DND-41 (cell line): ENCODE results near the gene OGDHL.

ENCODE experiments used
- ATAC-seq: fragments of 200-7000 bp; cut with Tn5 transposase; 3 replicates; pipeline ENCODE4 v1.9.1; 2021; ENCODE audit warnings: low read depth; ENCODE audit not compliant: insufficient read depth
- DNase-seq: peaks from one replicate; pipeline ENCODE4 v3.0.0-alpha.2; 2020
- H2AFZ ChIP-seq: 2 replicates; pipeline ENCODE4 v1.6.0; 2012; ENCODE audit warnings: low read depth, low read length
- H3K27ac ChIP-seq: 2 replicates; pipeline ENCODE4 v1.5.1; 2012; ENCODE audit warnings: low read length, inconsistent platforms
- H3K27me3 ChIP-seq: fragments of 200-600 bp; sonication (generic); 2 replicates; pipeline ENCODE4 v1.6.0; 2012; ENCODE audit warnings: low read length, mild to moderate bottlenecking, inconsistent platforms; ENCODE audit not compliant: insufficient read depth, poor library complexity
- H3K36me3 ChIP-seq: 2 replicates; pipeline ENCODE4 v1.5.1; 2012; ENCODE audit warnings: low read length, inconsistent platforms; ENCODE audit not compliant: insufficient read depth
- H3K4me1 ChIP-seq: 2 replicates; pipeline ENCODE4 v1.5.1; 2012; ENCODE audit warnings: mild to moderate bottlenecking, low read length; ENCODE audit not compliant: insufficient read depth
- H3K4me2 ChIP-seq: 2 replicates; pipeline ENCODE4 v1.6.0; 2012; ENCODE audit warnings: mild to moderate bottlenecking, moderate library complexity, low read length, inconsistent platforms; ENCODE audit not compliant: insufficient read depth
- H3K4me3 ChIP-seq, 2 experiments: fragments of 200-600 bp in 1 of 2; shearing (Covaris generic) in 1 of 2; 2 replicates each; pipeline ENCODE4 v1.5.1; 2012 to 2016; ENCODE audit warnings: inconsistent platforms in 2 of 2, low read length in 2 of 2, mild to moderate bottlenecking in 2 of 2, low read depth in 1 of 2, moderate library complexity in 1 of 2
- H3K79me2 ChIP-seq: 2 replicates; pipeline ENCODE4 v1.6.0; 2012; ENCODE audit warnings: low read length, inconsistent platforms; ENCODE audit not compliant: insufficient read depth
- H3K9ac ChIP-seq: 2 replicates; pipeline ENCODE4 v1.6.0; 2012; ENCODE audit warnings: low read depth, mild to moderate bottlenecking, inconsistent platforms, low read length, moderate library complexity
- H3K9me3 ChIP-seq: 2 replicates; pipeline ENCODE4 v1.5.1; 2012; ENCODE audit warnings: low read length, moderate library complexity, mild to moderate bottlenecking, inconsistent platforms; ENCODE audit not compliant: insufficient read depth, severe bottlenecking
- H4K20me1 ChIP-seq: 2 replicates; pipeline ENCODE4 v1.6.0; 2012; ENCODE audit warnings: low read length; ENCODE audit not compliant: insufficient read depth
- CTCF ChIP-seq: IDR thresholded peaks from 2 replicates; pipeline ENCODE4 v1.5.1; 2012; ENCODE audit warnings: borderline replicate concordance, low read length, moderate library complexity, mild to moderate bottlenecking; ENCODE audit not compliant: poor library complexity, severe bottlenecking; ENCODE audit errors: extremely low read depth
- EZH2 ChIP-seq: IDR thresholded peaks from 3 replicates; pipeline ENCODE4 v1.6.1; 2012; ENCODE audit warnings: borderline replicate concordance, low read depth, mild to moderate bottlenecking, moderate library complexity, low read length, inconsistent platforms; ENCODE audit not compliant: severe bottlenecking

The OGDHL gene

GRCh38 chr10:49745756-49746155, 16.4 kb downstream of the OGDHL start:
- no peak overlapping the region for H3K9ac ChIP-seq
- DNase-seq: no peak
- no peaks in the 10 kb centered on the region for H3K27me3 ChIP-seq
- H3K4me2 ChIP-seq: no peak overlapping the region
- H3K4me3 ChIP-seq: no peak overlapping the region
- no peak for TF ChIP-seq EZH2
- no peak for TF ChIP-seq CTCF
- no peaks in the 10 kb centered on the region for H3K79me2 ChIP-seq
- H2AFZ ChIP-seq: no peak overlapping the region
- no peak for ATAC-seq
- no peaks in the 10 kb centered on the region for H3K9me3 ChIP-seq
- no peaks in the 10 kb centered on the region for H3K36me3 ChIP-seq
- no peaks in the 10 kb centered on the region for H3K4me1 ChIP-seq
- no peak overlapping the region for H3K27ac ChIP-seq
- peaks cover 6% of the 10 kb centered on the region for H4K20me1 ChIP-seq

GRCh38 chr10:49744924-49745605, 17.1 kb downstream of the OGDHL start:
- no peak for DNase-seq
- Histone ChIP-seq H4K20me1 (peaks cover 6% of the 10 kb centered on the region), H2AFZ (no peak overlapping the region), H3K79me2 (no peaks in the 10 kb centered on the region), H3K36me3 (no peaks in the 10 kb centered on the region), H3K9me3 (no peaks in the 10 kb centered on the region), H3K27me3 (no peaks in the 10 kb centered on the region), H3K4me2 (no peak overlapping the region), H3K9ac (no peak overlapping the region), H3K27ac (no peak overlapping the region), H3K4me3 (no peak overlapping the region), H3K4me1 (no peaks in the 10 kb centered on the region)
- ATAC-seq: no peak
- TF ChIP-seq CTCF: peak; percentile 34
- TF ChIP-seq EZH2: no peak

- TF ChIP-seq CTCF: no peak
- no peak for TF ChIP-seq EZH2
- ATAC-seq: no peak
- H3K36me3 ChIP-seq: no peaks in the 10 kb centered on the region
These were observed 17.9 kb downstream of the OGDHL start for GRCh38 chr10:49744091-49744685.

More at GRCh38 chr10:49744091-49744685, 17.9 kb downstream of the OGDHL start:
- Histone ChIP-seq H4K20me1 (peaks cover 2% of the 10 kb centered on the region), H3K4me2 (no peak overlapping the region), H3K27me3 (no peaks in the 10 kb centered on the region), H3K9me3 (no peaks in the 10 kb centered on the region), H3K27ac (no peak overlapping the region), H3K79me2 (no peaks in the 10 kb centered on the region), H3K9ac (no peak overlapping the region), H2AFZ (no peak overlapping the region), H3K4me3 (no peak overlapping the region), H3K4me1 (no peaks in the 10 kb centered on the region)
- no peak for DNase-seq
